ENCODE measurements around the gene MAMDC2.

GRCh38 chr9:70172532-70172931 lies 128.9 kb downstream of the MAMDC2 start:
- no peak for TF ChIP-seq CTCF (IDR thresholded peaks at IDR 0.05)
- TF ChIP-seq EZH2 (IDR thresholded peaks at IDR 0.05; ENCODE audit: borderline replicate concordance, insufficient read depth, low read depth, low read length, poor library complexity, severe bottlenecking), result no peak

Measured in B cell (primary cell).